Astrocyte (in vitro differentiated cells and primary cell): ENCODE data around the gene KRT78. TPM values are rescaled to one million over a fixed set of nuclear protein-coding genes. Genes with fewer than 3 reads are reported as not detected.

Experiments used
- DNase-seq: peaks from one replicate; pipeline ENCODE4 v3.0.0-alpha.2; 2010; ENCODE audit warnings: low read depth
- FAIRE-seq: peaks from 2 replicates; lab custom pipeline; 2011; peaks lifted over from hg19 to GRCh38; lab: Jason Lieb, UNC
- H2AFZ ChIP-seq: 2 replicates; pipeline ENCODE4 v1.6.0; 2012; ENCODE audit warnings: low read depth, low read length, inconsistent platforms
- H3K27ac ChIP-seq: 2 replicates; pipeline ENCODE4 v1.5.1; 2011; ENCODE audit warnings: low read depth, low read length, inconsistent platforms
- H3K27me3 ChIP-seq: 2 replicates; pipeline ENCODE4 v1.6.0; 2011; ENCODE audit warnings: low read length, inconsistent platforms; ENCODE audit not compliant: insufficient read depth
- H3K36me3 ChIP-seq: 2 replicates; pipeline ENCODE4 v1.5.1; 2011; ENCODE audit warnings: low read length, inconsistent platforms; ENCODE audit not compliant: insufficient read depth
- H3K4me1 ChIP-seq: 2 replicates; pipeline ENCODE4 v1.5.1; 2011; ENCODE audit warnings: low read length, inconsistent platforms; ENCODE audit not compliant: insufficient read depth
- H3K4me2 ChIP-seq: 2 replicates; pipeline ENCODE4 v1.6.0; 2012; ENCODE audit warnings: low read length, inconsistent platforms
- H3K4me3 ChIP-seq: 2 replicates; pipeline ENCODE4 v1.5.1; 2011; ENCODE audit warnings: low read depth, mild to moderate bottlenecking, low read length, inconsistent platforms; ENCODE audit not compliant: insufficient read depth
- H3K79me2 ChIP-seq: 2 replicates; pipeline ENCODE4 v1.6.0; 2012; ENCODE audit warnings: mild to moderate bottlenecking, low read length, inconsistent platforms; ENCODE audit not compliant: insufficient read depth
- H3K9ac ChIP-seq: 2 replicates; pipeline ENCODE4 v1.6.0; 2012; ENCODE audit warnings: mild to moderate bottlenecking, low read length, inconsistent platforms
- H3K9me3 ChIP-seq: 2 replicates; pipeline ENCODE4 v1.5.1; 2012; ENCODE audit warnings: low read depth, mild to moderate bottlenecking, low read length, inconsistent platforms; ENCODE audit not compliant: insufficient read depth
- H4K20me1 ChIP-seq: 2 replicates; pipeline ENCODE4 v1.6.0; 2012; ENCODE audit warnings: low read length, inconsistent platforms; ENCODE audit not compliant: insufficient read depth
- H3K27ac Mint-ChIP-seq: one replicate; pipeline ENCODE4 v1.8.0; 2021; ENCODE audit warnings: mild to moderate bottlenecking, mixed read lengths; ENCODE audit not compliant: unreplicated experiment
- H3K27me3 Mint-ChIP-seq: one replicate; pipeline ENCODE4 v1.8.0; 2021; ENCODE audit warnings: low read depth, mixed read lengths; ENCODE audit not compliant: unreplicated experiment
- H3K36me3 Mint-ChIP-seq: one replicate; pipeline ENCODE4 v1.8.0; 2021; ENCODE audit warnings: low read depth, mixed read lengths; ENCODE audit not compliant: unreplicated experiment
- H3K4me1 Mint-ChIP-seq: one replicate; pipeline ENCODE4 v1.8.0; 2021; ENCODE audit warnings: low read depth, mixed read lengths; ENCODE audit not compliant: unreplicated experiment
- H3K4me3 Mint-ChIP-seq: one replicate; pipeline ENCODE4 v1.8.0; 2021; ENCODE audit warnings: mild to moderate bottlenecking, moderate library complexity, mixed read lengths; ENCODE audit not compliant: unreplicated experiment
- H3K9me3 Mint-ChIP-seq: one replicate; pipeline ENCODE4 v1.8.0; 2021; ENCODE audit warnings: mild to moderate bottlenecking, mixed read lengths; ENCODE audit not compliant: unreplicated experiment
- EZH2 ChIP-seq: IDR thresholded peaks from 2 replicates; pipeline ENCODE4 v1.6.1; 2012; ENCODE audit warnings: mild to moderate bottlenecking, low read length, inconsistent platforms; ENCODE audit not compliant: insufficient read depth
- total RNA-seq: library from RNA; stranded (reverse); gene quantifications from 2 replicates; pipeline ENCODE4 v1.2.1, GENCODE V29; 2021
- TF ChIP-seq, protein P1 (sequence below): IDR thresholded peaks from 2 replicates; pipeline ENCODE4 v1.5.1; 2011; ENCODE audit warnings: low read depth, mild to moderate bottlenecking, inconsistent platforms, low read length, moderate library complexity; ENCODE audit not compliant: insufficient read depth

The KRT78 gene
- total RNA-seq, 1 donor from 2014 or later, result not detected

DNA sequence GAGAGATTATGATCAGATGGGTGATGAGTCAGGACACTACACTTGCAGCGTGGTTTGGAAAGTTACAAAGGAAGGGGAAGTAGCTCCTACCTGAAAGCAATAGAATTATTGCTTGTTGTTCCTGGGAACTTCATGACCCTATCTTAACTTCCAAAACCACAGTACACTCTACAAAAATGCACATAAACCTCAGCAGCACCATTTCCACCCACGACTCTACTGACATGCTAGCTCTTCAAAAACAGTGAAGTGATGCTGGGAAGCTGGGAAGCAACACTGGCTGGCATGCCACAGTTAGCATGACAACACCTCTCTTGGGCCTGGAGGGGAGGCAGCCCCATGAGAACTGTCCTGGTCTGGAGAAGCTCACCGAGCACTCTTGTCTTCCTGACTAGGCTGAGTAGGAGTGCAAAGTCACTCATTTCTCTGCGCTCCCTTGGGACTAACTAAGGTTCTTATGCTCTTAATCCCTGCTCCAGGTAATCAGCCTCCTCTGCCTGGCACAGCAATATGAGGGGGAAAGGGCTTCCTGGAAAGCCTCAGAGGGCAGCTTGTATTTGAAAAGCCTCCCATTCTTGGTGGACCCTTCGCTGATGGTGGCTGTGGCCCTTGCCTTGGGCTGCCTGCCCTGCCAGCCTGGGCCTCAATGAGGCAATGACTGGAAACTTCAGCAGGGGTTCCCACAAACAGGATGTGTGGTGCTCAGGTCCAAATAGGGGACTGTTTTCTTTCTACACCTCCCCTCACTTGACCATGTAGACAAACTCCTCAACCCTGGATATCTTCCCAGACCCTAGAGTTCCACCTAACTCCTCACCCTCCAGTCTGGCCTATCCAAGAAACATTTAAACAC lies 54.1 kb downstream of the KRT78 start:
- H2AFZ ChIP-seq, result no peak overlapping the region
- H3K79me2 ChIP-seq, result no peaks in the 10 kb centered on the region
- FAIRE-seq (no peak), DNase-seq (peak; percentile 73)
- TF ChIP-seq, protein P1, sequence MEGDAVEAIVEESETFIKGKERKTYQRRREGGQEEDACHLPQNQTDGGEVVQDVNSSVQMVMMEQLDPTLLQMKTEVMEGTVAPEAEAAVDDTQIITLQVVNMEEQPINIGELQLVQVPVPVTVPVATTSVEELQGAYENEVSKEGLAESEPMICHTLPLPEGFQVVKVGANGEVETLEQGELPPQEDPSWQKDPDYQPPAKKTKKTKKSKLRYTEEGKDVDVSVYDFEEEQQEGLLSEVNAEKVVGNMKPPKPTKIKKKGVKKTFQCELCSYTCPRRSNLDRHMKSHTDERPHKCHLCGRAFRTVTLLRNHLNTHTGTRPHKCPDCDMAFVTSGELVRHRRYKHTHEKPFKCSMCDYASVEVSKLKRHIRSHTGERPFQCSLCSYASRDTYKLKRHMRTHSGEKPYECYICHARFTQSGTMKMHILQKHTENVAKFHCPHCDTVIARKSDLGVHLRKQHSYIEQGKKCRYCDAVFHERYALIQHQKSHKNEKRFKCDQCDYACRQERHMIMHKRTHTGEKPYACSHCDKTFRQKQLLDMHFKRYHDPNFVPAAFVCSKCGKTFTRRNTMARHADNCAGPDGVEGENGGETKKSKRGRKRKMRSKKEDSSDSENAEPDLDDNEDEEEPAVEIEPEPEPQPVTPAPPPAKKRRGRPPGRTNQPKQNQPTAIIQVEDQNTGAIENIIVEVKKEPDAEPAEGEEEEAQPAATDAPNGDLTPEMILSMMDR, result no peak
- no peak for TF ChIP-seq EZH2
- H3K27me3 ChIP-seq, result peaks cover 26% of the 10 kb centered on the region
- Mint-ChIP-seq H3K9me3 (peaks cover 7% of the 10 kb centered on the region), H3K27me3 (peaks cover 39% of the 10 kb centered on the region), H3K27ac (peak overlapping the region; percentile 60), H3K4me1 (peaks cover 26% of the 10 kb centered on the region), H3K4me3 (no peak overlapping the region), H3K36me3 (peaks cover 3% of the 10 kb centered on the region)
- H3K27ac ChIP-seq, result no peak overlapping the region
- H3K9me3 ChIP-seq, result no peaks in the 10 kb centered on the region
- H3K36me3 ChIP-seq, result no peaks in the 10 kb centered on the region
- no peak overlapping the region for H3K9ac ChIP-seq
- peaks cover 17% of the 10 kb centered on the region for H3K4me1 ChIP-seq
- H3K4me2 ChIP-seq, result no peak overlapping the region
- H3K4me3 ChIP-seq, result no peak overlapping the region
- no peaks in the 10 kb centered on the region for H4K20me1 ChIP-seq

DNA sequence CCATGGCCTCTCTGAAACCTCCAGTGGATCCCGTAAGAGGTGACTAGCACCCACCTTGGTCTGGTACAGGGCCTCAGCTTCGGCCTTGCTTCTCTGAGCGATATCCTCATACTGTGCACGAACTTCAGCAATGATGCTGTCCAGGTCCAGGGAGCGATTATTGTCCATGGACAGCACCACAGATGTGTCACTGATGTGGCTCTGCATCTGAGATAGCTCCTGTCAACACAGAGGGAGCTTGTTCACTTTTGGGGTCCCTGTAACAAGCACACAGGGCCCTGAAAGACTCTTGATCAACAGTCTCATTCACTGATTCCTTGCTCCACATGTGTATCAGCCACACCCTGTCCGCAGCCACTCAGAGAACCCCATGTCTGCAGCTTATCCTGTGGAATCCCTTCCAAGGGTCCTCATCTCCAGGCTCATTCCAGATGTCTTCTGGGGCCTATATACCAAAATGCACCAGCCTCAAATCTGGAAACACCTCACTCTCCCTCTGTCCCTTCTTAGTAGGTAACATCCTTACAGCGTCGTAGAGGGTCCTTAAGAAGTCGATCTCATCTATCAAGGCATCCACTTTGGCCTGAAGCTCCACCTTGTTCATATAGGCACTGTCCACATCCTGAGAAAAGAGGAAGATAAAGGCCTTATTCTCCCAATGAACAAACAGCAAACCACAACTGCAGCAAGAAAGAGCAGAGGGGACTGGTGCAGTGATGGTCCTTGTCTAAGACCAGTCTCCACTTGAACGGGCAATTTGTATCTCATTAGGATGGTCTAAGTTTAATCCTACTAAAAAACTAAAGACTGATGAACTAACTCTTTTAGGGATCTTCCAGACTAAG lies 56.4 kb downstream of the KRT78 start:
- H3K9me3 ChIP-seq, result no peaks in the 10 kb centered on the region
- no peaks in the 10 kb centered on the region for H4K20me1 ChIP-seq
- no peak for TF ChIP-seq EZH2
- TF ChIP-seq, protein P1, result no peak
- no peaks in the 10 kb centered on the region for H3K79me2 ChIP-seq
- H3K36me3 Mint-ChIP-seq, result peaks cover 5% of the 10 kb centered on the region
- H3K36me3 ChIP-seq, result no peaks in the 10 kb centered on the region
- H3K27me3 Mint-ChIP-seq, result peaks cover 60% of the 10 kb centered on the region
- H3K9me3 Mint-ChIP-seq, result peaks cover 7% of the 10 kb centered on the region
- H3K9ac ChIP-seq, result no peak overlapping the region
- H3K4me1 ChIP-seq, result peaks cover 9% of the 10 kb centered on the region
- no peak overlapping the region for H3K4me3 Mint-ChIP-seq
- H3K27me3 ChIP-seq, result peaks cover 42% of the 10 kb centered on the region
- no peak for FAIRE-seq
- DNase-seq, result no peak
- H2AFZ ChIP-seq, result no peak overlapping the region
- H3K27ac ChIP-seq, result no peak overlapping the region
- H3K27ac Mint-ChIP-seq, result no peak overlapping the region
- H3K4me2 ChIP-seq, result no peak overlapping the region
- peaks cover 12% of the 10 kb centered on the region for H3K4me1 Mint-ChIP-seq
- H3K4me3 ChIP-seq, result no peak overlapping the region
